Kidney (tissue), 14 donors: ENCODE measurements around the gene SCTR. TPM values are rescaled to one million over a fixed set of nuclear protein-coding genes. Genes with fewer than 3 reads are reported as not detected.

ENCODE experiments used
- DNase-seq, 5 donors: peaks; one replicate each; pipeline ENCODE4 v3.0.0-alpha.2; 2013 to 2020
- FAIRE-seq: peaks from 2 replicates; lab custom pipeline; 2012; peaks lifted over from hg19 to GRCh38; lab: Jason Lieb, UNC
- H3K27ac ChIP-seq, 2 donors: one replicate each; pipeline ENCODE4 v1.7.0; 2013; ENCODE audit warnings: low read depth in 2 of 2, low read length in 2 of 2, inconsistent platforms in 1 of 2
- H3K27me3 ChIP-seq: one replicate; pipeline ENCODE4 v1.7.1; 2013; ENCODE audit warnings: low read length, inconsistent platforms; ENCODE audit not compliant: control insufficient read depth, insufficient read depth
- H3K36me3 ChIP-seq, 3 donors: one replicate each; pipeline versions ENCODE4 v1.7.0 to v1.7.1; 2013; ENCODE audit warnings: low read length in 3 of 3, control low read depth in 1 of 3, inconsistent platforms in 1 of 3; ENCODE audit not compliant: insufficient read depth in 3 of 3, control insufficient read depth in 2 of 3
- H3K4me1 ChIP-seq, 3 donors: one replicate each; pipeline versions ENCODE4 v1.7.0 to v1.7.1; 2013; ENCODE audit warnings: low read length in 3 of 3, inconsistent platforms in 1 of 3, low read depth in 1 of 3; ENCODE audit not compliant: control insufficient read depth in 2 of 3, insufficient read depth in 2 of 3
- H3K4me3 ChIP-seq, 3 donors: one replicate each; pipeline versions ENCODE4 v1.7.0 to v1.8.1; 2013; ENCODE audit warnings: low read length in 3 of 3, control low read depth in 1 of 3, inconsistent platforms in 1 of 3
- H3K9ac ChIP-seq, 3 donors: one replicate each; pipeline versions ENCODE4 v1.7.0 to v1.7.1; 2013; ENCODE audit warnings: low read length in 3 of 3, control low read depth in 1 of 3, inconsistent platforms in 1 of 3
- H3K9me3 ChIP-seq, 3 donors: one replicate each; pipeline versions ENCODE4 v1.7.0 to v1.7.1; 2013; ENCODE audit warnings: low read length in 3 of 3, control low read depth in 1 of 3, inconsistent platforms in 1 of 3; ENCODE audit not compliant: control insufficient read depth in 2 of 3, insufficient read depth in 1 of 3
- intact Hi-C: fragments of 100-400 bp; cut with DNase I; formaldehyde crosslinking; loops from one replicate; pipeline ENCODE4 v1.11.1; 2022
- polyA plus RNA-seq: library from polyadenylated mRNA; stranded (reverse); fragments of 350-450 nt; fragmentation: Illumina TruSeq; extraction: RNeasy Lipid Tissue Mini Kit (QIAGEN cat#74804); gene quantifications from one replicate; pipeline ENCODE4 v1.2.3, GENCODE V29; 2014; ENCODE audit warnings: low read depth, low replicate concordance; ENCODE audit not compliant: insufficient read depth
- total RNA-seq: library from RNA; stranded (reverse); fragmentation: NEBNext Ultra II Directional; extraction: Animal tissue kit (Norgen Biotek cat#: 25700); gene quantifications from one replicate; pipeline ENCODE4 v1.2.1, GENCODE V29; 2021
- TF ChIP-seq, protein P1 (sequence below): IDR thresholded peaks from 3 replicates; pipeline ENCODE4 v1.5.1; 2012; ENCODE audit warnings: mild to moderate bottlenecking, moderate library complexity, borderline replicate concordance; ENCODE audit not compliant: insufficient read depth; ENCODE audit errors: extremely low read depth
- donor health status: control.
- donor health status: control.
- donor health status: control.
- donor health status: control.
- donor health status: control.
- donor health status: DM: yes; HTN: yes; CAD: no.
- donor health status: Normal renal cell carcinoma (clear cell type).

SCTR gene
- total and polyA plus RNA-seq, 2 donors from 2014 or later: 7.3 to 15.9 TPM

DNA sequence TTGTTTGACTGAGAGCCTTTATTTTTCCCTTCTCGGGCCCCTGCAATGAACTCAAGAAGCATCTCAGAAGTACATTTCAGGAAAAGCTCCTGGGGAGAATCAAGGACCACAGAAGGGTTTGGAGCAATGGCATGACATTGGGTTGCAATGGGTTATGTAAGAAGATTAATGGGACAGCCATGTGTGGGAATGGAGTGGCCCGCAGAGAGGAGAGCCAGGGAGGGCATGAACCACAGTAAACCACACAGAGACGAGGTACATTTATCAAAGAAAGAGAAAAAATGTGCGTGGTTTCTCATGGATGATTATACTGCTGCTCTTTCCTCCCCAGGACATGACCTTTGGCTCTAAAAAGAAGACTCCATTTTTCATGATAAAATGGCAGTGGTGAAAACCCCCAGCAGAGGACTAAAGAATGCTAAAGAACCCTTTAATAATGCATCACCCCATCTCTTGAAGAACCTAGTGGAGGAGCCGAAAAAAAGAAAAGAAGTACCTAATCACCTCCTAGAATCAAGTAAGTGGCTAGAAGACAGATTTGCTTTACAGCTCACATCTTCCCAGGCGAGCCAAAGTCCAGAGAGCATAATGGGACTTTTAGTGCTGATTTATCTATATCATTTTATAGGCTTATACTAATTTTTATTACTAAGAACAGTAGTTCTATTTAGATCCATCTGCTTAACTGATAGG, 21.6 kb upstream of the SCTR start:
- H3K36me3 ChIP-seq: no peaks in the 10 kb centered on the region
- TF ChIP-seq, protein P1, sequence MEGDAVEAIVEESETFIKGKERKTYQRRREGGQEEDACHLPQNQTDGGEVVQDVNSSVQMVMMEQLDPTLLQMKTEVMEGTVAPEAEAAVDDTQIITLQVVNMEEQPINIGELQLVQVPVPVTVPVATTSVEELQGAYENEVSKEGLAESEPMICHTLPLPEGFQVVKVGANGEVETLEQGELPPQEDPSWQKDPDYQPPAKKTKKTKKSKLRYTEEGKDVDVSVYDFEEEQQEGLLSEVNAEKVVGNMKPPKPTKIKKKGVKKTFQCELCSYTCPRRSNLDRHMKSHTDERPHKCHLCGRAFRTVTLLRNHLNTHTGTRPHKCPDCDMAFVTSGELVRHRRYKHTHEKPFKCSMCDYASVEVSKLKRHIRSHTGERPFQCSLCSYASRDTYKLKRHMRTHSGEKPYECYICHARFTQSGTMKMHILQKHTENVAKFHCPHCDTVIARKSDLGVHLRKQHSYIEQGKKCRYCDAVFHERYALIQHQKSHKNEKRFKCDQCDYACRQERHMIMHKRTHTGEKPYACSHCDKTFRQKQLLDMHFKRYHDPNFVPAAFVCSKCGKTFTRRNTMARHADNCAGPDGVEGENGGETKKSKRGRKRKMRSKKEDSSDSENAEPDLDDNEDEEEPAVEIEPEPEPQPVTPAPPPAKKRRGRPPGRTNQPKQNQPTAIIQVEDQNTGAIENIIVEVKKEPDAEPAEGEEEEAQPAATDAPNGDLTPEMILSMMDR: no peak
- FAIRE-seq (no peak), DNase-seq (no peak)
- no peaks in the 10 kb centered on the region for H3K4me1 ChIP-seq
- no peaks in the 10 kb centered on the region for H3K27me3 ChIP-seq
- intact Hi-C loops: no loop called here
- H3K9ac ChIP-seq: no peak overlapping the region
- H3K27ac ChIP-seq: no peak overlapping the region
- no peaks in the 10 kb centered on the region for H3K9me3 ChIP-seq
- peak overlapping the region in 1 of 3 donors; percentile 68 for H3K4me3 ChIP-seq

GRCh38 chr2:119544939-119545475, 20.7 kb upstream of the SCTR start:
- peak overlapping the region in 1 of 3 donors; percentile 71 for H3K9ac ChIP-seq

DNA sequence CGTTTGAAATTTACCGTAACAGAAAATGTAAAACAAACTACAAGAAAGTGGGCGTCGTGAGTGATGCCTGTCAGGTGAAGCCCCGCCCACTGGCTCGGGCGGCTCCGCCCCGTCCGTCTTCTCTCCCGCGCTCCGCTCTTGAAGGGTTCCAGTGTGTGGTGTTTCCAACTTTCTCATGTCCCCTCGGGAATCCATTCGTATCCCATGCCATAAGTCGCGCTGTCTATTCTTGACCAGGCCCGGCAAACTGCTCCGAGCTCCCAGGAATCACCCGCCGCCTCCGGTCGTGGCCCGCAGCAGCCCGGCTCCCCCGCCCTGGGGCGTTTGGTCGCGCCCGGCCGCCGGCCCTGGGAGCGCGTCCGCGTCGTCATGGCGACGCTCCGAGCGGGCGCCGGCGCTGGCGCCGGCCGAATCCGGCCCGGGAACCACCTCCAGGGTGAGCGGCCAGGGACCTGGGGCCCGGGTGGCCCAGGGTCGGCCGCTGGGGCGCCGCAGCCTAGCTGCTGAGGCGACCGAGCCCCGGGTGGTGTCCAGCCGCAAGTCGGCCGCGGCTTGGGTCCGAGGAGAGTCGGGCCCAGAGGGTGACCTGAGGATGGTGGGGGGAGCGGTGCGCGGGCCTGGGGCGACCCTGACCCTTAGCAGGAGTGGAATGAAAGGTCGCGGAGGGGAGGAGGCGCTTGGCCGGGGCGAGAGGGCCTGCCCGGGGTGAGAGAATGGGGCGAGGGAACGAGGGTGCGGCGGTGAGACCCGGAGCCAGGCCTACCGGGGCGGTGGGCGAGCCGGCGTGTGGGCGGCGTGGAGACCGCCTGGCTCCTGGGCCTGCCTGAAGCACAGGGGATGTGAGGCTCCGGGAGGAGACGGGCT, 20.0 kb upstream of the SCTR start, which contains the start of gene CFAP221:
Gene CFAP221, plus strand, starts transcription at position 375 of the 864 bp plus-strand sequence. CDS start 1,683 bp downstream, outside the sequence.
- H3K27ac ChIP-seq: peak within 1 kb of the TSS; percentile 93
- H3K9ac ChIP-seq: peak within 1 kb of the TSS in 2 of 3 donors; percentile 71 to 72
- H3K9me3 ChIP-seq: peaks cover 0 to 4% (median 0%) of the 10 kb centered on the region in 3 donors
- TF ChIP-seq, protein P1: no peak
- FAIRE-seq (no peak), DNase-seq (peak; percentile 85 to 91 (median 90))
- intact Hi-C loops: no loop called here
- no peaks in the 10 kb centered on the region for H3K4me1 ChIP-seq
- H3K27me3 ChIP-seq: no peaks in the 10 kb centered on the region
- peak within 1 kb of the TSS; percentile 68 to 76 (median 74) for H3K4me3 ChIP-seq
- H3K36me3 ChIP-seq: no peaks in the 10 kb centered on the region

More at GRCh38 chr2:119544939-119545475, 20.7 kb upstream of the SCTR start:
- TF ChIP-seq, protein P1: no peak
- H3K4me1 ChIP-seq: no peaks in the 10 kb centered on the region
- no peaks in the 10 kb centered on the region for H3K36me3 ChIP-seq
- peaks cover 0 to under 1% (median 0%) of the 10 kb centered on the region in 3 donors for H3K9me3 ChIP-seq
- FAIRE-seq: no peak
- DNase-seq: peak in 4 of 5 donors; percentile 39 to 75 (median 60)
- peak overlapping the region; percentile 33 to 68 (median 53) for H3K4me3 ChIP-seq
- intact Hi-C loops: no loop called here
- H3K27ac ChIP-seq: peak overlapping the region; percentile 93
- no peaks in the 10 kb centered on the region for H3K27me3 ChIP-seq
